ENCODE measurements around the gene LSAMP. TPM values are rescaled to one million over a fixed set of nuclear protein-coding genes. Genes with fewer than 3 reads are reported as not detected.
A peak's percentile ranks its signal among the peaks of the same experiment; 100 is the strongest.
"Not testable (repeated sequence)": the region's sequence is repeated elsewhere in the genome, so short reads cannot be mapped to it uniquely, and the experiment has no call there.

LSAMP gene
- total RNA-seq, 1 donor from 2014 or later, result 4.4 TPM

DNA sequence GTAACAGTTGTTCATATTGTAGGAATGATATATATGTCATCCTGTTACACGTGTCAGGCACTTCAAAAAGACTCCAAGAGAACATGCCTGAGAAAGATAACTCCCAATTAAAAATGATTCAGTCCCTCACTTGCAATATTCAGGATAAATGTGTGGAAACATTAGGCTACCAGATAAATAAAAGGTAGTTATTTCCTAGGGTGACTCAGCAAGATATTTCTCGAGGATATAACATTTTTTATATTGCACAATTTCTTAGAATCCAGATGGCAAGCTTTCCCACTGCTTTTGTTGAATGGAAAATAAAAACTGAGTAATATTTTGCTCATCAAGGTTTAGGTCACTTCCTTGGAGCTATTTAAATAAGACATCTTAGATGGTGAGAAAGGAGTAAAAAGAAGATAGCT, 640.6 kb downstream of the LSAMP start:
- H3K9me3 Mint-ChIP-seq (ENCODE audit: unreplicated experiment), result no peaks in the 10 kb centered on the region

DNA sequence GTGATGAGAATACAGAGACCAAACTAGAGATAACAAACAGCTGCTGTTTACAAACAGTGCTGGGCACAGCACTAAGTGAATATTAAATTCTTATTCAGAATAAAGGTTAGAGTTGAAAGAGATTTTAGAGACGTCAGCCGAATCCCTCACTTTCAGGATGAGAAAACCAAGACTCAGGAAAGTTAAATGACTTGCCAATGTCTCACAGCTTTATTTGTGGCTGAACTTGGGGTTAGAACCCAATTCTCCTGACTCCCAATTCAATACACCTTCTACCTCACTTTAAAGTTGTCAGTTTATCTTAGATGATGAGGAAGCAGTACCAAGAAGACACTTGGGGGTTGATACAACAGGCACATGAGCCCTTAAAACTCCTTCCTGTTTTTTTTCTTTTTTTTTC, 641.1 kb downstream of the LSAMP start:
- Mint-ChIP-seq H3K27ac (ENCODE audit: unreplicated experiment) (peak overlapping the region; percentile 90), H3K27me3 (ENCODE audit: unreplicated experiment) (no peaks in the 10 kb centered on the region), H3K4me1 (ENCODE audit: unreplicated experiment) (peaks cover 75% of the 10 kb centered on the region), H3K4me3 (ENCODE audit: unreplicated experiment) (no peak overlapping the region), H3K9me3 (ENCODE audit: unreplicated experiment) (no peaks in the 10 kb centered on the region), H3K36me3 (ENCODE audit: unreplicated experiment) (peaks cover 2% of the 10 kb centered on the region)
- TF ChIP-seq, protein P1, sequence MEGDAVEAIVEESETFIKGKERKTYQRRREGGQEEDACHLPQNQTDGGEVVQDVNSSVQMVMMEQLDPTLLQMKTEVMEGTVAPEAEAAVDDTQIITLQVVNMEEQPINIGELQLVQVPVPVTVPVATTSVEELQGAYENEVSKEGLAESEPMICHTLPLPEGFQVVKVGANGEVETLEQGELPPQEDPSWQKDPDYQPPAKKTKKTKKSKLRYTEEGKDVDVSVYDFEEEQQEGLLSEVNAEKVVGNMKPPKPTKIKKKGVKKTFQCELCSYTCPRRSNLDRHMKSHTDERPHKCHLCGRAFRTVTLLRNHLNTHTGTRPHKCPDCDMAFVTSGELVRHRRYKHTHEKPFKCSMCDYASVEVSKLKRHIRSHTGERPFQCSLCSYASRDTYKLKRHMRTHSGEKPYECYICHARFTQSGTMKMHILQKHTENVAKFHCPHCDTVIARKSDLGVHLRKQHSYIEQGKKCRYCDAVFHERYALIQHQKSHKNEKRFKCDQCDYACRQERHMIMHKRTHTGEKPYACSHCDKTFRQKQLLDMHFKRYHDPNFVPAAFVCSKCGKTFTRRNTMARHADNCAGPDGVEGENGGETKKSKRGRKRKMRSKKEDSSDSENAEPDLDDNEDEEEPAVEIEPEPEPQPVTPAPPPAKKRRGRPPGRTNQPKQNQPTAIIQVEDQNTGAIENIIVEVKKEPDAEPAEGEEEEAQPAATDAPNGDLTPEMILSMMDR (IDR thresholded peaks at IDR 0.05), result no peak
- no peak for DNase-seq (ENCODE audit: extremely low spot score, unreplicated experiment)

More for the DNA sequence above, 640.6 kb downstream of the LSAMP start:
- no peaks in the 10 kb centered on the region for H3K27me3 Mint-ChIP-seq (ENCODE audit: unreplicated experiment)
- peak overlapping the region; percentile 90 for H3K27ac Mint-ChIP-seq (ENCODE audit: unreplicated experiment)
- TF ChIP-seq, protein P1 (IDR thresholded peaks at IDR 0.05), result no peak
- H3K36me3 Mint-ChIP-seq (ENCODE audit: unreplicated experiment), result no peaks in the 10 kb centered on the region
- H3K4me1 Mint-ChIP-seq (ENCODE audit: unreplicated experiment), result peaks cover 75% of the 10 kb centered on the region
- no peak overlapping the region for H3K4me3 Mint-ChIP-seq (ENCODE audit: unreplicated experiment)
- no peak for DNase-seq (ENCODE audit: extremely low spot score, unreplicated experiment)

DNA sequence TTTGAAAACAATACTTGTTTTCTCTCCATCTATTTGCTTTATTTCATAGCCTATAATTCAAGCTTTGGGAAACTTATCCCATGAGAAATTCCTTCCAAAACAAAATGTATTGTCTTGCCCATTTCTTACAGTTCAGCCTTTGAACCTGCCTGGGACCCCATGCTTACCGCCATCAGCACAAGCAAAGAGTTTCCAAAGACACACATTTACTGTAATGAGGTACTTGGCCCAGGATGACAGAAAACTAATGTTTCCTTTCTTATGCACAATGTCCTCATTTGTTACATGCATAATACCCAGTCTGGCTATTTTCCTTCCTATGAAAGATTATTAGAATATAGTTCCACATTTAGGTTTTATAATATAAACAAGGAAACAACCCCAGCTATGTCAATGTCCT, 641.6 kb downstream of the LSAMP start:
- H3K9me3 Mint-ChIP-seq (ENCODE audit: unreplicated experiment), result no peaks in the 10 kb centered on the region
- H3K36me3 Mint-ChIP-seq (ENCODE audit: unreplicated experiment), result peaks cover 2% of the 10 kb centered on the region
- peaks cover 70% of the 10 kb centered on the region for H3K4me1 Mint-ChIP-seq (ENCODE audit: unreplicated experiment)
- peak overlapping the region; percentile 90 for H3K27ac Mint-ChIP-seq (ENCODE audit: unreplicated experiment)
- H3K4me3 Mint-ChIP-seq (ENCODE audit: unreplicated experiment), result no peak overlapping the region
- TF ChIP-seq, protein P1 (IDR thresholded peaks at IDR 0.05), result no peak
- DNase-seq (ENCODE audit: extremely low spot score, unreplicated experiment), result no peak
- no peaks in the 10 kb centered on the region for H3K27me3 Mint-ChIP-seq (ENCODE audit: unreplicated experiment)

DNA sequence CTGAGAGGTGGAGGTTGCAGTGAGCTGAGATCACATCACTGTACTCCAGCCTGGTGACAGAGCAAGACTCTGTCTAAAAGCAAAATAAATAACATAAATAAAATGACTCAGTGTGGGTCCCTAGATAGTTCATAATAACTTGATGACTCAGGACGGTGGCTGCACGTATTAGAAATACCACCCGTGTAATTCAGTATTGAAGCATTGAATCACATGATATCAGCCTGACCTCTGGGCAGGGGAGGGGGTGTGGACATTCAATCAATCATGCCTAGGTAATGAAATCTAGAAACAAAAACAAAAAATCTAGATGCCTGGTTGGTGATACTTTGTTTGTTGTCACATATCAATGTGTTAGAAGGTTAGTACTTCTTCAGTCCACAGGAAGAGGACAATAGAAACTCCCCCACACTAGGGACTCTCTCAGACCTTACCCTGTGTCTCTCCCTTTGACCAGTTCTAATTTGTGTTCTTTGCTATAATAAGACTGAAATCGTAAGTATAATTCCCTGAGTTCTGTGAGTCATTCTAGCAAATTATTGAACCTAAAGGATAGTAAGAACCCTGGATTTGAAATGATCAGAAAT, 644.7 kb downstream of the LSAMP start:
- Mint-ChIP-seq H3K27me3 (ENCODE audit: unreplicated experiment) (no peaks in the 10 kb centered on the region), H3K9me3 (ENCODE audit: unreplicated experiment) (no peaks in the 10 kb centered on the region), H3K27ac (ENCODE audit: unreplicated experiment) (peak overlapping the region; percentile 77), H3K4me3 (ENCODE audit: unreplicated experiment) (no peak overlapping the region), H3K36me3 (ENCODE audit: unreplicated experiment) (peaks cover 2% of the 10 kb centered on the region), H3K4me1 (ENCODE audit: unreplicated experiment) (peaks cover 42% of the 10 kb centered on the region)
- DNase-seq (ENCODE audit: extremely low spot score, unreplicated experiment), result no peak
- TF ChIP-seq, protein P1 (IDR thresholded peaks at IDR 0.05), result no peak

DNA sequence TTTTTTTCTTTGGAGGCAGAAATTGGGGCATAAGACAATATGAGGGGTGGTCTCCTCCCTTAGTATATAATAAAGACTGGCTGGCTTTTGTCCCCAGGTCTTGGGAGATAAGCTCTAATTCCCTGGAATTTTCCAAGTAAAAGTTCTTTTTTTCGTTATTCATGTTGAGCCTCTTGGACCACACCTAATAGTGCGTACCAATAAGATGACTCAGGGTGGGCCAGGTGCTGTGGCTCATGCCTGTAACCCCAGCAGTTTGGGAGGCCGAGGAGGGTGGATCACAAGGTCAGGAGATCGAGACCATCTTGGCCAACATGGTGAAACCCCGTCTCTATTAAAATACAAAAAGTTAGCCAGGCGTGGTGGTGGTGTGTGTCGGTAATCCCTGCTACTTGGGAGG, 645.2 kb downstream of the LSAMP start:
- Mint-ChIP-seq H3K27ac (ENCODE audit: unreplicated experiment) (peak overlapping the region; percentile 77), H3K4me1 (ENCODE audit: unreplicated experiment) (peaks cover 41% of the 10 kb centered on the region)
- not testable (repeated sequence) for DNase-seq (ENCODE audit: extremely low spot score, unreplicated experiment); H3K36me3 Mint-ChIP-seq (ENCODE audit: unreplicated experiment); H3K27me3 Mint-ChIP-seq (ENCODE audit: unreplicated experiment); H3K4me3 Mint-ChIP-seq (ENCODE audit: unreplicated experiment); H3K9me3 Mint-ChIP-seq (ENCODE audit: unreplicated experiment)

Measured in osteocyte (in vitro differentiated cells).